PC-3 (cell line): ENCODE results near the gene KCNV2. TPM values are rescaled to one million over a fixed set of nuclear protein-coding genes. Genes with fewer than 3 reads are reported as not detected.

ENCODE experiments used
- ATAC-seq: fragments of 200-7000 bp; cut with Tn5 transposase; 2 replicates; pipeline ENCODE4 v1.9.1; 2020; ENCODE audit warnings: mild to moderate bottlenecking, moderate library complexity
- BruUV-seq: library from RNA; stranded (reverse); fragments of 400-500 nt; replicated peaks from 2 replicates; lab custom pipeline; 2021; lab: Mats Ljungman, UMichigan
- CTCF ChIA-PET: fragments of 300-600 bp; sonication (Branson Sonifier 250); formaldehyde crosslinking; loops from one replicate; lab custom pipeline; 2022; ENCODE audit warnings: antibody characterized with exemption; lab: Charles Lee
- POLR2A ChIA-PET: fragments of 300-600 bp; sonication (Branson Sonifier 250); formaldehyde crosslinking; loops from one replicate; lab custom pipeline; 2022; ENCODE audit warnings: antibody characterized with exemption; ENCODE audit not compliant: unreplicated experiment; lab: Charles Lee
- DNase-seq: peaks from one replicate; pipeline ENCODE4 v3.0.0-alpha.2; 2015
- H2AFZ ChIP-seq: fragments of 300-600 bp; sonication (generic); 2 replicates; pipeline ENCODE4 v1.6.0; 2016; ENCODE audit warnings: antibody characterized with exemption, low read length
- H3F3A ChIP-seq: fragments of 300-600 bp; sonication (generic); one replicate; pipeline ENCODE4 v1.6.0; 2017; ENCODE audit warnings: antibody characterized with exemption, low read length, control low read depth, mild to moderate bottlenecking; ENCODE audit not compliant: unreplicated experiment
- H3K27ac ChIP-seq: fragments of 300-600 bp; sonication (generic); 2 replicates; pipeline ENCODE4 v1.5.1; 2016; ENCODE audit warnings: mild to moderate bottlenecking, low read length
- H3K27me3 ChIP-seq: fragments of 300-600 bp; sonication (generic); 2 replicates; pipeline ENCODE4 v1.6.1; 2016; ENCODE audit warnings: low read length, mixed read lengths
- H3K36me3 ChIP-seq: fragments of 300-600 bp; sonication (generic); 2 replicates; pipeline ENCODE4 v1.6.1; 2016; ENCODE audit warnings: low read depth, mixed run types, low read length, mixed read lengths
- H3K4me1 ChIP-seq: fragments of 300-600 bp; sonication (generic); 2 replicates; pipeline ENCODE4 v1.5.1; 2016; ENCODE audit warnings: low read length; ENCODE audit not compliant: insufficient read depth
- H3K4me2 ChIP-seq: fragments of 300-600 bp; sonication (generic); 2 replicates; pipeline ENCODE4 v1.6.0; 2016; ENCODE audit warnings: low read length
- H3K4me3 ChIP-seq: fragments of 300-600 bp; sonication (generic); 2 replicates; pipeline ENCODE4 v1.5.1; 2016; ENCODE audit warnings: mild to moderate bottlenecking, low read length, mixed read lengths
- H3K79me2 ChIP-seq: fragments of 300-600 bp; sonication (generic); 2 replicates; pipeline ENCODE4 v1.6.1; 2017; ENCODE audit warnings: low read length, mixed read lengths
- H3K9ac ChIP-seq: fragments of 300-600 bp; sonication (generic); 2 replicates; pipeline ENCODE4 v1.6.0; 2016; ENCODE audit warnings: mild to moderate bottlenecking, low read length
- H3K9me2 ChIP-seq: fragments of 300-600 bp; sonication (generic); replicated peaks from 2 replicates; pipeline ENCODE4 v1.6.1; 2016; ENCODE audit warnings: mixed run types, low read length, mixed read lengths
- H3K9me3 ChIP-seq: fragments of 300-600 bp; sonication (generic); 2 replicates; pipeline ENCODE4 v1.6.1; 2016; ENCODE audit warnings: low read length, mixed read lengths
- H4K20me1 ChIP-seq: fragments of 300-600 bp; sonication (generic); 2 replicates; pipeline ENCODE4 v1.6.1; 2016; ENCODE audit warnings: low read length, mixed read lengths
- CTCF ChIP-seq: fragments of 300-600 bp; sonication (generic); conservative IDR thresholded peaks from 2 replicates; pipeline ENCODE4 v1.5.1; 2017; ENCODE audit warnings: antibody characterized with exemption, low read depth, mild to moderate bottlenecking, low read length
- EZH2 ChIP-seq: fragments of 300-600 bp; sonication (generic); IDR thresholded peaks from one replicate; pipeline ENCODE4 v1.6.1; 2017; ENCODE audit warnings: antibody characterized with exemption, mild to moderate bottlenecking, low read length; ENCODE audit not compliant: unreplicated experiment
- EZH2phosphoT487 ChIP-seq: fragments of 300-600 bp; sonication (generic); IDR thresholded peaks from 2 replicates; pipeline ENCODE4 v1.6.1; 2018; ENCODE audit warnings: mild to moderate bottlenecking, antibody characterized with exemption, low read length, borderline replicate concordance
- intact Hi-C: fragments of 100-400 bp; cut with micrococcal nuclease; formaldehyde crosslinking; loops from 2 replicates; pipeline ENCODE4 v1.9.0; 2023
- total RNA-seq: library from RNA; depleted of rRNA; stranded (reverse); fragments of >200 nt; gene quantifications from 2 replicates; pipeline ENCODE4 v1.2.3, GENCODE V29; 2014

Gene KCNV2
- total RNA-seq, 1 experiment from 2014 or later, result not detected

GRCh38 chr9:2767800-2768677 is 50.7 kb downstream of the KCNV2 start:
- Histone ChIP-seq H3K4me3 (no peak overlapping the region), H3K36me3 (peaks cover 5% of the 10 kb centered on the region; the same call in 1 of the 2 replicates), H3K9ac (no peak overlapping the region), H3K27me3 (no peaks in the 10 kb centered on the region), H3K4me1 (no peaks in the 10 kb centered on the region), H3F3A (no peaks in the 10 kb centered on the region), H3K27ac (no peak overlapping the region), H2AFZ (no peak overlapping the region), H3K79me2 (no peaks in the 10 kb centered on the region), H3K9me3 (no peaks in the 10 kb centered on the region), H3K4me2 (no peak overlapping the region), H3K9me2 (no peaks in the 10 kb centered on the region), H4K20me1 (no peaks in the 10 kb centered on the region)
- intact Hi-C loops, result no loop called here
- no peak for ATAC-seq
- DNase-seq, result no peak
- TF ChIP-seq EZH2phosphoT487 (no peak), EZH2 (no peak), CTCF (no peak)
- ChIA-PET CTCF (no interaction called here), POLR2A (no interaction called here)
- no TSS peak for BruUV-seq

- TF ChIP-seq EZH2 (no peak), EZH2phosphoT487 (no peak), CTCF (no peak)
- Histone ChIP-seq H2AFZ (no peak overlapping the region), H3K4me2 (no peak overlapping the region), H3K9me3 (no peaks in the 10 kb centered on the region), H3K79me2 (0 out of 2 replicates have a peak, but pooled peaks cover 6% of the 10 kb centered on the region), H3K36me3 (peaks cover 19% of the 10 kb centered on the region), H3K27ac (no peak overlapping the region), H3K9me2 (no peaks in the 10 kb centered on the region), H3F3A (no peaks in the 10 kb centered on the region), H4K20me1 (no peaks in the 10 kb centered on the region), H3K9ac (no peak overlapping the region), H3K4me1 (no peaks in the 10 kb centered on the region), H3K27me3 (no peaks in the 10 kb centered on the region), H3K4me3 (no peak overlapping the region)
- ChIA-PET CTCF (no interaction called here), POLR2A (no interaction called here)
- no peak for DNase-seq
- intact Hi-C loops, result no loop called here
- no TSS peak for BruUV-seq
- no peak for ATAC-seq
Measured at GRCh38 chr9:2771087-2771486, 53.8 kb downstream of the KCNV2 start.

- ChIA-PET POLR2A (no interaction called here), CTCF (no interaction called here)
- BruUV-seq, result no TSS peak
- Histone ChIP-seq H3K79me2 (0 out of 2 replicates have a peak, but pooled peaks cover 6% of the 10 kb centered on the region), H3K4me3 (no peak overlapping the region), H3K9ac (no peak overlapping the region), H3K27me3 (no peaks in the 10 kb centered on the region), H3F3A (no peaks in the 10 kb centered on the region), H3K36me3 (peaks cover 23% of the 10 kb centered on the region), H2AFZ (no peak overlapping the region), H4K20me1 (no peaks in the 10 kb centered on the region), H3K9me2 (no peaks in the 10 kb centered on the region), H3K4me1 (no peaks in the 10 kb centered on the region), H3K9me3 (no peaks in the 10 kb centered on the region), H3K4me2 (no peak overlapping the region), H3K27ac (no peak overlapping the region)
- intact Hi-C loops, result no loop called here
- ATAC-seq (no peak), DNase-seq (no peak)
- TF ChIP-seq CTCF (no peak), EZH2phosphoT487 (no peak), EZH2 (no peak)
Measured at GRCh38 chr9:2771661-2772060, 54.4 kb downstream of the KCNV2 start.
